Nephron progenitor cell (in vitro differentiated cells): Measurements from ENCODE around the gene ALS2CL.

Experiments
- DNase-seq: peaks from one replicate; pipeline ENCODE4 v3.0.0; 2021
- H3K27ac Mint-ChIP-seq: 2 replicates; pipeline ENCODE4 v1.8.0; 2021; ENCODE audit warnings: mild to moderate bottlenecking, moderate library complexity, mixed read lengths
- H3K27me3 Mint-ChIP-seq: 2 replicates; pipeline ENCODE4 v1.8.0; 2021; ENCODE audit warnings: mild to moderate bottlenecking, low read depth, mixed read lengths; ENCODE audit not compliant: poor library complexity
- H3K36me3 Mint-ChIP-seq: 2 replicates; pipeline ENCODE4 v1.8.0; 2021; ENCODE audit warnings: low read depth, mixed read lengths
- H3K4me1 Mint-ChIP-seq: 2 replicates; pipeline ENCODE4 v1.8.0; 2021; ENCODE audit warnings: mixed read lengths
- H3K4me3 Mint-ChIP-seq: 2 replicates; pipeline ENCODE4 v1.8.0; 2021; ENCODE audit warnings: mild to moderate bottlenecking, moderate library complexity, mixed read lengths
- H3K9me3 Mint-ChIP-seq: 2 replicates; pipeline ENCODE4 v1.8.0; 2021; ENCODE audit warnings: mild to moderate bottlenecking, moderate library complexity, mixed read lengths
- TF ChIP-seq, protein P1 (sequence below): fragments of 200-600 bp; sonication (generic); IDR thresholded peaks from 2 replicates; pipeline ENCODE4 v1.5.0; 2021; ENCODE audit warnings: antibody characterized with exemption

The ALS2CL gene

GRCh38 chr3:46695177-46695961 is 1.9 kb upstream of the ALS2CL start:
- TF ChIP-seq, protein P1, sequence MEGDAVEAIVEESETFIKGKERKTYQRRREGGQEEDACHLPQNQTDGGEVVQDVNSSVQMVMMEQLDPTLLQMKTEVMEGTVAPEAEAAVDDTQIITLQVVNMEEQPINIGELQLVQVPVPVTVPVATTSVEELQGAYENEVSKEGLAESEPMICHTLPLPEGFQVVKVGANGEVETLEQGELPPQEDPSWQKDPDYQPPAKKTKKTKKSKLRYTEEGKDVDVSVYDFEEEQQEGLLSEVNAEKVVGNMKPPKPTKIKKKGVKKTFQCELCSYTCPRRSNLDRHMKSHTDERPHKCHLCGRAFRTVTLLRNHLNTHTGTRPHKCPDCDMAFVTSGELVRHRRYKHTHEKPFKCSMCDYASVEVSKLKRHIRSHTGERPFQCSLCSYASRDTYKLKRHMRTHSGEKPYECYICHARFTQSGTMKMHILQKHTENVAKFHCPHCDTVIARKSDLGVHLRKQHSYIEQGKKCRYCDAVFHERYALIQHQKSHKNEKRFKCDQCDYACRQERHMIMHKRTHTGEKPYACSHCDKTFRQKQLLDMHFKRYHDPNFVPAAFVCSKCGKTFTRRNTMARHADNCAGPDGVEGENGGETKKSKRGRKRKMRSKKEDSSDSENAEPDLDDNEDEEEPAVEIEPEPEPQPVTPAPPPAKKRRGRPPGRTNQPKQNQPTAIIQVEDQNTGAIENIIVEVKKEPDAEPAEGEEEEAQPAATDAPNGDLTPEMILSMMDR, result peak; percentile 28
- Mint-ChIP-seq H3K36me3 (no peaks in the 10 kb centered on the region), H3K4me3 (no peak overlapping the region), H3K9me3 (no peaks in the 10 kb centered on the region), H3K27me3 (peaks cover 28% of the 10 kb centered on the region), H3K27ac (no peak overlapping the region), H3K4me1 (peaks cover 35% of the 10 kb centered on the region)
- peak; percentile 30 for DNase-seq

GRCh38 chr3:46694520-46694919 is 1.0 kb upstream of the ALS2CL start:
- Mint-ChIP-seq H3K4me3 (no peak overlapping the region), H3K4me1 (peaks cover 26% of the 10 kb centered on the region), H3K27ac (no peak overlapping the region), H3K27me3 (peaks cover 22% of the 10 kb centered on the region), H3K36me3 (no peaks in the 10 kb centered on the region), H3K9me3 (no peaks in the 10 kb centered on the region)
- TF ChIP-seq, protein P1, result no peak
- no peak for DNase-seq

GRCh38 chr3:46693892-46694226 is 380 bp upstream of the ALS2CL start:
- TF ChIP-seq, protein P1, result no peak
- no peak overlapping the region for H3K27ac Mint-ChIP-seq
- no peaks in the 10 kb centered on the region for H3K36me3 Mint-ChIP-seq
- H3K4me3 Mint-ChIP-seq, result no peak overlapping the region
- H3K27me3 Mint-ChIP-seq, result peaks cover 23% of the 10 kb centered on the region
- H3K4me1 Mint-ChIP-seq, result peaks cover 23% of the 10 kb centered on the region
- no peaks in the 10 kb centered on the region for H3K9me3 Mint-ChIP-seq
- no peak for DNase-seq

DNA sequence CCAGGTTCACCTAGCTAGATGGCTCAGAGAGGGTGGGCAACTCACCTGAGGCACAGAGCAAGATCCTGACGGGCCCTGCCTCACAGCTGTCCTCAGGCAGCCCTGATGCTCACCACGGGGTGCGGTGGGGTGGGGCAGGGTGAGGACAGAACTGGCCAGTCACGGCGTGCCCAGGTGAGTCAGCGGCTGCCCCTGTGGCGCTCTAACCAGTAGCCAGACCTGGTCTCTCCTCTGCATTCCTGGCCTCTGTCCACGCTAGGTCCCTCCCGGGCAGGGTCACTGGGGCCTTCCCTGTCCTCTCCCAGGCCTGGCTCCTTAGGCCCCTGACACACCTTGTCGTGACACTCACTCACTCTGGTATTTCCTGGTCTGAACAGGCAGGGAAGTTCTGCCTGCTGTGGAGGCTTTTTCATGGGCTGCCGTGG is 901 bp downstream of the ALS2CL start:
- Mint-ChIP-seq H3K4me3 (peak overlapping the region; percentile 83), H3K27ac (no peak overlapping the region), H3K27me3 (peaks cover 27% of the 10 kb centered on the region), H3K36me3 (no peaks in the 10 kb centered on the region), H3K4me1 (peaks cover 21% of the 10 kb centered on the region), H3K9me3 (no peaks in the 10 kb centered on the region)
- no peak for DNase-seq
- TF ChIP-seq, protein P1, result no peak

DNA sequence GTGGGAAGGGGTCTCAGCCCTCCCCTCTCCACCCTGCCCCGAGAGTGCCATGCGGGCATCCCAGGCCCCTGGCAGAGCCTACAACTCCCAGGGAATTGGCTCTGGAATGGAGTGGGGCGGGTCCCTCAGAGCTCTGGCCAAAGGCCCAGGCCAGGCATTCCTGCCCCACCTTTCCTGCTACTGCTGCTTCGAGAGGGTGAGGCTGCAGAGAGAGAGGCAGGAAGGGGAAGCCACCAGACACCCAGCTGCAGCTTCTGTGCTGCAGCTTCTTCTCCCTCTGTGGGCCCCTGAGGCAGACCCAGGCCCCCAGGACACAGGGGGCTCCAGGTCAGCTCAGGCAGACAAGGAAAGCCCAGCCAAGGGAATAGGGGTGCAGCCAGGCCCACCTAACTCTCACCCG is 2.7 kb downstream of the ALS2CL start:
- Mint-ChIP-seq H3K9me3 (no peaks in the 10 kb centered on the region), H3K4me3 (no peak overlapping the region), H3K27ac (no peak overlapping the region), H3K27me3 (peaks cover 28% of the 10 kb centered on the region), H3K4me1 (peaks cover 9% of the 10 kb centered on the region), H3K36me3 (no peaks in the 10 kb centered on the region)
- DNase-seq, result no peak
- TF ChIP-seq, protein P1, result no peak

DNA sequence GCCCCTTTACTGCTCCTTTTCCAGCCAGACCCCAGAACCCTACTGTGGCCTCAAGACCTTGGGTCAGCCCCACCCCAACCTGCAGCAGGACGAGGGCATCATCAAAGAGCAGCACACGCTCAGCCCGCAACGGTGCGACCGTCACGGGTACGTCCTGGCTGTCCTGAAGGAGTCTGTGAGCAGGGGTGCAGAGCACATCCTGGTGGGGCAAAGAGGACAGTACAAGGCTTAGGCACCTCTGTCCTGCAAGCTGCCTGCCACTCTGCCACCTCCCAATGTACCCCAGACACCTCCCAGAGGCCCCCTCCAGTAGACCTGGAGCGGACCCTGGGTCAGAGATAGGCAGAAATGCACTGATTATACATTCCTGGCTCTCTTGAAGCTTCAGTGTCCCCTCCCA is 8.0 kb downstream of the ALS2CL start:
- no peak for DNase-seq
- Mint-ChIP-seq H3K36me3 (no peaks in the 10 kb centered on the region), H3K27ac (peak overlapping the region; percentile 17), H3K4me1 (peaks cover 27% of the 10 kb centered on the region), H3K4me3 (no peak overlapping the region), H3K9me3 (no peaks in the 10 kb centered on the region), H3K27me3 (peaks cover 16% of the 10 kb centered on the region)
- TF ChIP-seq, protein P1, result no peak
